H1 (cell line): ENCODE measurements around the gene UROC1. TPM values are rescaled to one million over a fixed set of nuclear protein-coding genes. Genes with fewer than 3 reads are reported as not detected.

ENCODE experiments used
- NRF1 ChIP-seq: IDR thresholded peaks from 2 replicates; pipeline ENCODE4 v1.6.1; 2011; ENCODE audit warnings: mild to moderate bottlenecking, low read depth, low read length, improper control_type of control experiment
- POLR2AphosphoS5 ChIP-seq: IDR thresholded peaks from 2 replicates; pipeline ENCODE4 v1.6.1; 2011; ENCODE audit warnings: low read depth, low read length
- RFX5 ChIP-seq: IDR thresholded peaks from 2 replicates; pipeline ENCODE4 v1.6.1; 2011; ENCODE audit warnings: low read depth, low read length, improper control_type of control experiment, borderline replicate concordance
- SAP30 ChIP-seq: fragments of 300-600 bp; sonication (generic); IDR thresholded peaks from 2 replicates; pipeline ENCODE4 v1.7.1; 2012; ENCODE audit warnings: low read length, moderate library complexity, mild to moderate bottlenecking, inconsistent platforms; ENCODE audit not compliant: insufficient read depth, insufficient replicate concordance
- SP2 ChIP-seq: IDR thresholded peaks from 2 replicates; pipeline ENCODE4 v1.6.1; 2012; ENCODE audit warnings: mild to moderate bottlenecking, low read length, inconsistent platforms
- TBP ChIP-seq: IDR thresholded peaks from 2 replicates; pipeline ENCODE4 v1.6.1; 2011; ENCODE audit warnings: low read depth, low read length, improper control_type of control experiment
- TEAD4 ChIP-seq: IDR thresholded peaks from 2 replicates; pipeline ENCODE4 v1.6.1; 2012; ENCODE audit warnings: low read depth, low read length, inconsistent platforms, mixed read lengths
- polyA plus RNA-seq, 7 experiments: library from polyadenylated mRNA; depleted of rRNA in 3 of 7; stranded (reverse) in 5 of 7; unstranded in 2 of 7; fragments of >200 nt in 5 of 7; fragments of 200-250 nt in 2 of 7; gene quantifications; 1 replicate in 5 of 7; 2 replicates in 1 of 7; 4 replicates in 1 of 7; pipeline versions ENCODE4 v1.2.1 to v1.2.3, GENCODE V29; 2011 to 2013; ENCODE audit warnings: missing spikeins in 2 of 7, mixed read lengths in 2 of 7
- total RNA-seq: library from RNA; stranded (reverse); fragmentation: NEBNext Ultra II Directional; extraction: Animal tissue kit (Norgen Biotek cat#: 25700); gene quantifications from 2 replicates; pipeline ENCODE4 v1.2.1, GENCODE V29; 2021

UROC1 gene
- total and polyA plus RNA-seq, 2 of the 8 experiments (the other 6 are each of a cell fraction or from before 2014, with no cell fraction given), result 0.03 TPM; not detected in 1

- TF ChIP-seq POLR2AphosphoS5, result no peak
- no peak for TF ChIP-seq NRF1
- no peak for TF ChIP-seq SAP30
- TF ChIP-seq SP2, result no peak
- TF ChIP-seq TEAD4, result no peak
- no peak for TF ChIP-seq TBP
- TF ChIP-seq RFX5, result no peak
Observed at GRCh38 chr3:126503701-126504100, 13.9 kb downstream of the UROC1 start (continued).
